Measurements from ENCODE around the gene GNAQ. TPM values are rescaled to one million over a fixed set of nuclear protein-coding genes. Genes with fewer than 3 reads are reported as not detected.
"Not testable (repeated sequence)": the region's sequence is repeated elsewhere in the genome, so short reads cannot be mapped to it uniquely, and the experiment has no call there.

Gene GNAQ
- total RNA-seq, 1 donor: 53.1 TPM

DNA sequence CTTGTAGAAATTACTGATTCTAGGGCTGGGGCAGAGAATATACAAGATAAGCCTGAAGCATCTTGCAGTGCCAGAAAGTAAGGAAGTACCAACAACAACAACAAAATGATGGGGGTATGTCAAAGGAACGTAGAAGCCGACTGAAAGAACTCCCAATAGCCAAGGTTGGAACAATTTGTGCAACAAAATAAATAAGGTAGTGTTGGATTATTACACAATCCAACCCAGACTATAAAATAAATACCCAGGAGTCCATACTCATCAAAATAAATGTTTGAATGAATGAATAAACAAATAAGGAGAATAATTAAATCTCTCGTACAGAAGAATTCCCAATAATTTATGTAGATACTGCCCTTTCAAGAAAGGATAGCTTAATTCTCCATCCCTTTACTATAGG, 31.1 kb upstream of the GNAQ start:
- H3K4me3 ChIP-seq (ENCODE audit: low read depth, low read length): no peak overlapping the region
- no peak for DNase-seq (ENCODE audit: low read depth)
- TF ChIP-seq, protein P1, sequence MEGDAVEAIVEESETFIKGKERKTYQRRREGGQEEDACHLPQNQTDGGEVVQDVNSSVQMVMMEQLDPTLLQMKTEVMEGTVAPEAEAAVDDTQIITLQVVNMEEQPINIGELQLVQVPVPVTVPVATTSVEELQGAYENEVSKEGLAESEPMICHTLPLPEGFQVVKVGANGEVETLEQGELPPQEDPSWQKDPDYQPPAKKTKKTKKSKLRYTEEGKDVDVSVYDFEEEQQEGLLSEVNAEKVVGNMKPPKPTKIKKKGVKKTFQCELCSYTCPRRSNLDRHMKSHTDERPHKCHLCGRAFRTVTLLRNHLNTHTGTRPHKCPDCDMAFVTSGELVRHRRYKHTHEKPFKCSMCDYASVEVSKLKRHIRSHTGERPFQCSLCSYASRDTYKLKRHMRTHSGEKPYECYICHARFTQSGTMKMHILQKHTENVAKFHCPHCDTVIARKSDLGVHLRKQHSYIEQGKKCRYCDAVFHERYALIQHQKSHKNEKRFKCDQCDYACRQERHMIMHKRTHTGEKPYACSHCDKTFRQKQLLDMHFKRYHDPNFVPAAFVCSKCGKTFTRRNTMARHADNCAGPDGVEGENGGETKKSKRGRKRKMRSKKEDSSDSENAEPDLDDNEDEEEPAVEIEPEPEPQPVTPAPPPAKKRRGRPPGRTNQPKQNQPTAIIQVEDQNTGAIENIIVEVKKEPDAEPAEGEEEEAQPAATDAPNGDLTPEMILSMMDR (IDR thresholded peaks at IDR 0.05; ENCODE audit: insufficient read depth, low read depth, low read length): no peak

DNA sequence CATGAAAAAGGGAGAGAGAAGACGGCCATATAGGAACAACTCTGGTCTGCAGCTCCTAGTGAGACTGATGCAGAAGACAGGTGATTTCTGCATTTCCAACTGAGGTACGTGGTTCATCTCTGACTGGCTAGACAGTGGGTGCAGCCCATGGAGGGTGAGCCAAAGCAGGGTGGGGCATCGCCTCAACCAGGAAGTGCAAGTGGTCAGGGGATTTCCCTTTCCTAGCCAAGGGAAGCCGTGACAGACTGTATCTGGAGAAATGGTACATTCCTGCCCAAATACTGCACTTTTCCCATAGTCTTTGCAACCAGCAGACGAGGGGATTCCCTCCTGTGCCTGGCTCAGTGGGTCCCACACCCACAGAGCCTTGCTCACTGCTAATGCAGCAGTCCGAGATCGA, 22.6 kb upstream of the GNAQ start:
- H3K4me3 ChIP-seq (ENCODE audit: low read depth, low read length); DNase-seq (ENCODE audit: low read depth): not testable (repeated sequence)

DNA sequence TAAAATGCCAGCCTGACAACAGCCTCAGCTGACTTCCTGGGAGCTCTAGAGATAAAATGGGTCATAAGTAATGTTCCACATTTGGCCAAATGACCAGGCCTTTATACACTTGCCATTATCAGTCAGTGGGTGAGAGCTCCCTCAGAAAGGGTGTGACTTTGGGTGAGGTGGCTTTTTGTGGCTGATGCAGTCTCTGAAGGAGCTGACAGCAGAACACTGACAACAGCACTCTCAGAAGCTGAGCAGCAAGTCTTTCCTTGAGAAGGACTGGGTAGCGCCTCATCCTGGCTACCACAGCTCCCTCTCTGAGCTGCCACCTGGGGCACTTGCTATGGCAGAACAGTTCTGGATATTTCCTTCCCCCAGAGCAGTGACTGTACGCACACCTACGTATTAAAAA, 22.0 kb upstream of the GNAQ start:
- TF ChIP-seq, protein P1 (IDR thresholded peaks at IDR 0.05; ENCODE audit: insufficient read depth, low read depth, low read length): no peak
- no peak overlapping the region for H3K4me3 ChIP-seq (ENCODE audit: low read depth, low read length)
- no peak for DNase-seq (ENCODE audit: low read depth)

DNA sequence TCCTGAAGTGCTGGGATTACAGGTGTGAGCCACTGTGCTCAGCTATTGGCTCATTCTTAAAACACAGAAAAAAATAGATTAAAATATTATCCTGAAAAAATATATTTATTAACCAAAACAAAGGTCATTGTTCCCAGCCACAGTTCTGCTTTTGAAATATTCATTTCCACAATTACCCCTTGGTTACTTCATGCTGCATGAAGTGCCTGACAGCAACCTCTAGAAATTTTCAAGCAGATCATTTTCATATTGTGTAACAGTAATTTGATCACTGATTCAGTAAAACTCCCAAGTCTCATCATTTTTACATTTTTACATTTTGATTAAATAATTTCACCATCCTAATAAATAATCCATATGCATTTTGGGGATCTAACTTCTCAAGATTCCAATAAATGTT, 18.8 kb upstream of the GNAQ start:
- TF ChIP-seq, protein P1 (IDR thresholded peaks at IDR 0.05; ENCODE audit: insufficient read depth, low read depth, low read length): no peak
- no peak for DNase-seq (ENCODE audit: low read depth)
- no peak overlapping the region for H3K4me3 ChIP-seq (ENCODE audit: low read depth, low read length)

DNA sequence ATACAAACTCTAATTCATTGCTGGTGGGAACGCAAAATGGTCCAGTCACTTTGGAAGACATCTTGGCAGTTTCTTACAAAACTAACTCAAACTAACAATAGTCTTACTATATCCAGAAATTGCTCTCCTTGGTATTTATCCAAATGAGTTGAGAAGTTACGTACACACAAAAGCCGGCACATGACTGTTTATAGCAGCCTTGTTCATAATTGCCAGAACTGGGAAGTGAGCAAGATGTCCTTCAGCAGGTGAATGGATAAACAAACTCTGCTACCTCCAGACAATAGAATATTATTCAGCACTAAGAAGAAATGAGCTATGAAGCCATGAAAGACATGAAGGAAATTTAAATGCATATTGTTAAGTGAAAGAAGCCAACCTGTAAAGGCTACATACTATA, 17.9 kb upstream of the GNAQ start:
- no peak for DNase-seq (ENCODE audit: low read depth)
- no peak overlapping the region for H3K4me3 ChIP-seq (ENCODE audit: low read depth, low read length)
- TF ChIP-seq, protein P1 (IDR thresholded peaks at IDR 0.05; ENCODE audit: insufficient read depth, low read depth, low read length): no peak

DNA sequence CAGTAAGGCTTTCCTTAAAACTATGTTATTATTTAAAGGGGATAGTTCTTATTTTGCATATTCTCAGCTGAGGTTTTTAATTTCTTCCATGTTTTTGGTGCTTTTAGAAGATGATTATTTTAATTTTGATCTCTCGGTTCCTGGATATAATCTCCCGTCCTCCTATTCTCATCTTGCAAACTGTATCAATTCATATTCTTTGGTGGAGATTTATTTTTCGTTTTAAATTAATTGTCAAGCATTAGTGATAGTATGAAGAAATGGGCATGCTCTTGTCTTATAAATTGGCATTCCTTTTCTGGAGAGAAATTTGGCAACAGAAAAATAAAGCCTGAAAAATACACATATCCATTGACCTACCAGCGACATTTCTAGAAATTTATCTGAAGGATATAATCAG, 15.5 kb upstream of the GNAQ start:
- no peak for DNase-seq (ENCODE audit: low read depth)
- TF ChIP-seq, protein P1 (IDR thresholded peaks at IDR 0.05; ENCODE audit: insufficient read depth, low read depth, low read length): no peak
- H3K4me3 ChIP-seq (ENCODE audit: low read depth, low read length): no peak overlapping the region

DNA sequence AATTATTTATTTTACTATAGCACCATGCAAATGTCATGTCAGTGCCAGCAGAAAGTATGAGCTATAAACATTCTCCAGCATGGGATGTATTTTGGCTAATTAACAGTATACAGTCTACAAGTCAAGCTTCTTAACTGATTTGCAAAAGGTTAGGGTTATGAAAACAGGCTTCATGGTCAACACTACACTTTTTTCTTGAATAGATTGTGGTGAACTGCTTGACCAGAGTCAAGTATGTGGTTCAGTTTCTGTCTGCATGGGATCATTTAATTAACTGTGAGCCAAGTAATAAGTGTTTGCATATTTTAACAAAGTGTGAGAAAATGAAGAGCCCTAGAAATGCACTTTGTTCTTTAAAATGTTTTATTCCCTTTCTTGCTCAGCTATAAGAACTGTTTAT, 14.5 kb upstream of the GNAQ start:
- no peak overlapping the region for H3K4me3 ChIP-seq (ENCODE audit: low read depth, low read length)
- no peak for DNase-seq (ENCODE audit: low read depth)
- TF ChIP-seq, protein P1 (IDR thresholded peaks at IDR 0.05; ENCODE audit: insufficient read depth, low read depth, low read length): no peak

Data from fibroblast of villous mesenchyme (primary cell).